ENCODE data around the gene UFSP1. TPM values are rescaled to one million over a fixed set of nuclear protein-coding genes. Genes with fewer than 3 reads are reported as not detected.

UFSP1 gene
- total and polyA plus RNA-seq, 2 of the 13 experiments (the other 11 are each of a cell fraction or from before 2014, with no cell fraction given), result 0.65 to 3.3 TPM

DNA sequence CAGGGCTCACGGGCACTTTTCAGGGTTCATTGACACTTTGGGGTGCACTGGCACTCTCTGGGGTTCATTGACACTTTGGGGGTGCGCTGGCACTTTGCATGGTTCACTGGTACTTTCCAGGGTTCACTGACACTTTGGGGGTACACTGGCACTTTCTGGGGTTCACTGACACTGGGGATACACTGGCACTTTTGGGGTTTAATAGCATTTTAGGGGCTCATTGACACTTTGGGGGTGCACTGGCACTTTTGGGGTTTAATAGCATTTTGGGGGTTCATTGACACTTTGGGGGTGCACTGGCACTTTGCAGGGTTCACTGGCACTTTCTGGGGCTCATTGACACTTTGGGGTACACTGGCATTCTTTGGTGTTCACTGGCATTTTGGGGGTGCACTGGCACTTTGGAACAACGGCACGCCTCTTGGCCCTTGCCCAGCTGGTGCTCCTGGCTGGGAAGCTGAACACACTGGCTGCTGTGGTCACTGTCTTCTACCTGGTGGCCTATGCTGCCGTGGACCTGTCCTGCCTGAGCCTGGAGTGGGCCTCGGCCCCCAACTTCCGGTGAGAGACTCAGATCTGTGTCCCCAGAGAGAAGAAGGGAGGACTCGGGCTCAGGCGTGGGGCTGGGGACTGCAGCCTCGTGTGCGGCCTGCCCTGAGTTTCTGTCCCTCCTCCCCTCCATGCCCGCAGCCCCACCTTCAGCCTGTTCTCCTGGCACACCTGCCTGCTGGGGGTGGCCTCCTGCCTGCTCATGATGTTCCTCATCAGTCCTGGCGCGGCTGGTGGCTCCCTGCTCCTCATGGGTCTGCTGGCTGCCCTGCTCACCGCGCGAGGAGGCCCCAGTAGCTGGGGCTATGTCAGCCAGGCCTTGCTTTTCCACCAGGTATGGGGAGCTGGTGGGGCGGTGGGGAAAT is 28.6 kb downstream of the UFSP1 start:
- Histone ChIP-seq H3K4me3 (replicated peaks in 1 of 3; ENCODE audit: insufficient read depth in 1 of 3, low read depth in 2 of 3, low read length in 3 of 3) (no peak overlapping the region), H3K27ac (ENCODE audit: extremely low read length, insufficient read depth, low read length) (no peak overlapping the region), H3K4me1 (ENCODE audit: insufficient read depth, low read length) (peaks cover 19% of the 10 kb centered on the region), H2AFZ (ENCODE audit: low read length) (no peak overlapping the region), H3K9ac (ENCODE audit: insufficient read depth, low read depth, low read length) (no peak overlapping the region), H3K27me3 (ENCODE audit: control insufficient read depth in 1 of 2, insufficient read depth in 2 of 2, low read length in 2 of 2) (no peaks in the 10 kb centered on the region), H3K4me2 (ENCODE audit: low read depth, low read length) (no peak overlapping the region), H3K79me2 (ENCODE audit: insufficient read depth, low read length) (no peaks in the 10 kb centered on the region), H3K9me3 (ENCODE audit: low read length) (no peaks in the 10 kb centered on the region), H3K36me3 (replicated peaks in 1 of 2; ENCODE audit: control insufficient read depth in 1 of 2, insufficient read depth in 2 of 2, low read length in 2 of 2) (peaks cover 6 to 10% of the 10 kb centered on the region in 2 experiments; a peak in 4 of 5 replicates), H4K20me1 (ENCODE audit: insufficient read depth, low read length) (no peaks in the 10 kb centered on the region)
- POLR2A ChIA-PET, result no interaction called here
- intact Hi-C loops (cut with micrococcal nuclease; ENCODE audit: unreplicated experiment) (no loop called here), in situ Hi-C loops (cut with HindIII; ENCODE audit: extremely low pct_ligation_motif_present, low pct_unique_long_range_greater_than_20kb) (no loop called here)
- CTCF ChIA-PET (ENCODE audit: low intra/inter-chr PET ratio, low total read pairs), result no interaction called here
- TF ChIP-seq MAX (IDR thresholded peaks at IDR 0.05) (no peak), NR1H2 (CRISPR knock-in tag; IDR thresholded peaks at IDR 0.05; ENCODE audit: borderline replicate concordance, low read depth) (no peak), ZNF12 (CRISPR knock-in tag; IDR thresholded peaks at IDR 0.05) (no peak)
- TF ChIP-seq, protein P1, sequence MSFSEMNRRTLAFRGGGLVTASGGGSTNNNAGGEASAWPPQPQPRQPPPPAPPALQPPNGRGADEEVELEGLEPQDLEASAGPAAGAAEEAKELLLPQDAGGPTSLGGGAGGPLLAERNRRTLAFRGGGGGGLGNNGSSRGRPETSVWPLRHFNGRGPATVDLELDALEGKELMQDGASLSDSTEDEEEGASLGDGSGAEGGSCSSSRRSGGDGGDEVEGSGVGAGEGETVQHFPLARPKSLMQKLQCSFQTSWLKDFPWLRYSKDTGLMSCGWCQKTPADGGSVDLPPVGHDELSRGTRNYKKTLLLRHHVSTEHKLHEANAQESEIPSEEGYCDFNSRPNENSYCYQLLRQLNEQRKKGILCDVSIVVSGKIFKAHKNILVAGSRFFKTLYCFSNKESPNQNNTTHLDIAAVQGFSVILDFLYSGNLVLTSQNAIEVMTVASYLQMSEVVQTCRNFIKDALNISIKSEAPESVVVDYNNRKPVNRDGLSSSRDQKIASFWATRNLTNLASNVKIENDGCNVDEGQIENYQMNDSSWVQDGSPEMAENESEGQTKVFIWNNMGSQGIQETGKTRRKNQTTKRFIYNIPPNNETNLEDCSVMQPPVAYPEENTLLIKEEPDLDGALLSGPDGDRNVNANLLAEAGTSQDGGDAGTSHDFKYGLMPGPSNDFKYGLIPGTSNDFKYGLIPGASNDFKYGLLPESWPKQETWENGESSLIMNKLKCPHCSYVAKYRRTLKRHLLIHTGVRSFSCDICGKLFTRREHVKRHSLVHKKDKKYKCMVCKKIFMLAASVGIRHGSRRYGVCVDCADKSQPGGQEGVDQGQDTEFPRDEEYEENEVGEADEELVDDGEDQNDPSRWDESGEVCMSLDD (CRISPR knock-in tag; IDR thresholded peaks at IDR 0.05; ENCODE audit: borderline replicate concordance), result peak; percentile 50; the same call in 1 of the 2 replicates
- BruUV-seq (replicated peaks), result no TSS peak
- no peak for FAIRE-seq
- no peak for DNase-seq (ENCODE audit: low spot score)
- 96% methylated on average over 14 of the region's 18 CpGs for WGBS (ENCODE audit: low lambda C conversion rate)
- ATAC-seq, result no peak

All from HepG2 (cell line).